ENCODE results near the gene FPGS. TPM values are rescaled to one million over a fixed set of nuclear protein-coding genes. Genes with fewer than 3 reads are reported as not detected.
A peak's percentile ranks its signal among the peaks of the same experiment; 100 is the strongest.

Gene FPGS
- total and polyA plus RNA-seq, 2 of the 4 experiments (the other 2 are of a cell fraction): 43.9 to 75.7 TPM

DNA sequence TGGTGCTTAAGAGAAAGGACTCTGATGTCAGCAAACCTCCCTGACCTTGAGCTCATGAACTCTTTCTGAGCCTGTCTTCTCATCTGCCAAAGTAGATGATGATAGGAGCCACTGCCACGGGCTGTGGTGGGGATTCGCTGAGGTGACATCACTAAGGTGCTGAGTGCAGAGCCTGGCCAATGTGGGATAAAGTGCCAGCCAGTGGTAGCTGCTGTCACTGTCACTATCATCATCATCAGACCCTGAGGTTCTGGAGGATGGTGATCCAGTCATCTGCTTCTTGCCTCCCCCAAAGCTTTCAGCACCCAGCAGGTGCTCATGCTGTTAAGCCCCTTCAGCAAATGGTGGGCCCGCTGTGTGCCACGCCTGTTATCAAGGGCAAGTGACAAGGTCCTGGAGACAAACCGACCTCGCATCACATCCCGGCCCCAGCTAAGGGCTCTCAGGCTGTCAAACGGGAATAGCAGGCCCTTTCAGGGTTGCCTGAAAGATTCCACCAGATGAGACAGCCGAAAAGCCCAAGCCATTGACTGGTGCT is 6.4 kb downstream of the FPGS start:
- in situ Hi-C loops (cut with MboI; ENCODE audit: low sequenced_read_pairs) (no loop called here), intact Hi-C loops (cut with micrococcal nuclease) (no loop called here), dilution Hi-C loops (cut with HindIII; ENCODE audit: low sequenced_read_pairs, unreplicated experiment) (no loop called here)
- BruUV-seq (replicated peaks): no TSS peak
- peaks cover 62% of the 10 kb centered on the region for H3K36me3 ChIP-seq (ENCODE audit: control insufficient read depth, insufficient read depth, low read length)
- no peak overlapping the region for H3K14ac ChIP-seq (replicated peaks; ENCODE audit: low read depth, low read length)
- CTCF ChIA-PET: interaction anchor here (0.6 kb wide), 1 partner anchor 357 kb away, joined by 4 read pairs; no protein-coding TSS in a partner anchor
- H3K56ac ChIP-seq (ENCODE audit: extremely low read depth, insufficient read depth, low read length): no peak overlapping the region
- H4K8ac ChIP-seq (ENCODE audit: low read depth in 2 of 2, low read length in 2 of 2): no peak overlapping the region
- H2AFZ ChIP-seq (replicated peaks; ENCODE audit: low read length, poor library complexity): no peak overlapping the region
- DNase-seq (no peak), ATAC-seq (ENCODE audit: low read depth) (no peak)
- WGBS, 2 experiments (ENCODE audit: extremely low coverage in 2 of 2, insufficient read length in 1 of 2): 73% methylated on average over 5 of the region's 9 CpGs; no CpG with 5 or more reads in 1 of the 2 experiments
- no peak overlapping the region for H3K4ac ChIP-seq (ENCODE audit: low read depth, low read length)
- H4K20me1 ChIP-seq (ENCODE audit: insufficient read depth, low read length): peaks cover 14% of the 10 kb centered on the region
- no peak overlapping the region for H2BK20ac ChIP-seq (ENCODE audit: low read depth, low read length)
- H3K27ac ChIP-seq (ENCODE audit: insufficient read depth, low read length): no peak overlapping the region
- H2BK120ac ChIP-seq (ENCODE audit: low read depth, low read length): no peak overlapping the region
- peaks cover 6% of the 10 kb centered on the region; the same call in 1 of the 2 replicates for H3K9me1 ChIP-seq (ENCODE audit: insufficient read depth, low read length)
- H3K4me2 ChIP-seq (ENCODE audit: low read depth, low read length): no peak overlapping the region
- POLR2A ChIA-PET (ENCODE audit: unreplicated experiment): interaction anchor here (0.5 kb wide), 1 partner anchor 18 kb away, joined by 6 read pairs; no protein-coding TSS in a partner anchor
- H3K9me3 ChIP-seq (ENCODE audit: control insufficient read depth, insufficient read depth, low read length): no peaks in the 10 kb centered on the region
- H3K79me1 ChIP-seq (ENCODE audit: low read depth in 1 of 2, low read length in 2 of 2): peaks cover 33 to 55% of the 10 kb centered on the region in 2 experiments
- H2BK5ac ChIP-seq (ENCODE audit: low read depth, low read length, poor library complexity, severe bottlenecking): no peak overlapping the region
- H3K18ac ChIP-seq (ENCODE audit: low read depth, low read length): no peak overlapping the region
- no peak overlapping the region for H4K5ac ChIP-seq (ENCODE audit: low read depth, low read length)
- H3K4me1 ChIP-seq (ENCODE audit: control insufficient read depth, insufficient read depth, low read length): peaks cover 6% of the 10 kb centered on the region
- H2BK15ac ChIP-seq (ENCODE audit: low read depth, low read length): no peak overlapping the region
- no peak overlapping the region for H3K23ac ChIP-seq (ENCODE audit: low read depth, low read length)
- no peaks in the 10 kb centered on the region for H3K27me3 ChIP-seq (ENCODE audit: control insufficient read depth, insufficient read depth, low read length)
- H3K4me3 ChIP-seq (ENCODE audit: insufficient read depth, low read depth, low read length): no peak overlapping the region
- TF ChIP-seq RFX5 (IDR thresholded peaks at IDR 0.05; ENCODE audit: low read depth, low read length): no peak
- no peak for TF ChIP-seq MAZ (IDR thresholded peaks at IDR 0.05; ENCODE audit: borderline replicate concordance, low read depth, low read length)
- TF ChIP-seq BHLHE40 (IDR thresholded peaks at IDR 0.05; ENCODE audit: low read depth, low read length): no peak
- no peak for TF ChIP-seq CHD1 (IDR thresholded peaks at IDR 0.05; ENCODE audit: low read depth, low read length)
- no peak for TF ChIP-seq NFE2L2 (IDR thresholded peaks at IDR 0.05; ENCODE audit: low read depth, low read length)
- no peak for TF ChIP-seq RAD21 (IDR thresholded peaks at IDR 0.05; ENCODE audit: low read length)
- TF ChIP-seq, protein P1, sequence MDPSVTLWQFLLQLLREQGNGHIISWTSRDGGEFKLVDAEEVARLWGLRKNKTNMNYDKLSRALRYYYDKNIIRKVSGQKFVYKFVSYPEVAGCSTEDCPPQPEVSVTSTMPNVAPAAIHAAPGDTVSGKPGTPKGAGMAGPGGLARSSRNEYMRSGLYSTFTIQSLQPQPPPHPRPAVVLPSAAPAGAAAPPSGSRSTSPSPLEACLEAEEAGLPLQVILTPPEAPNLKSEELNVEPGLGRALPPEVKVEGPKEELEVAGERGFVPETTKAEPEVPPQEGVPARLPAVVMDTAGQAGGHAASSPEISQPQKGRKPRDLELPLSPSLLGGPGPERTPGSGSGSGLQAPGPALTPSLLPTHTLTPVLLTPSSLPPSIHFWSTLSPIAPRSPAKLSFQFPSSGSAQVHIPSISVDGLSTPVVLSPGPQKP (IDR thresholded peaks at IDR 0.05; ENCODE audit: borderline replicate concordance, low read depth, low read length): no peak
- TF ChIP-seq, protein P2, sequence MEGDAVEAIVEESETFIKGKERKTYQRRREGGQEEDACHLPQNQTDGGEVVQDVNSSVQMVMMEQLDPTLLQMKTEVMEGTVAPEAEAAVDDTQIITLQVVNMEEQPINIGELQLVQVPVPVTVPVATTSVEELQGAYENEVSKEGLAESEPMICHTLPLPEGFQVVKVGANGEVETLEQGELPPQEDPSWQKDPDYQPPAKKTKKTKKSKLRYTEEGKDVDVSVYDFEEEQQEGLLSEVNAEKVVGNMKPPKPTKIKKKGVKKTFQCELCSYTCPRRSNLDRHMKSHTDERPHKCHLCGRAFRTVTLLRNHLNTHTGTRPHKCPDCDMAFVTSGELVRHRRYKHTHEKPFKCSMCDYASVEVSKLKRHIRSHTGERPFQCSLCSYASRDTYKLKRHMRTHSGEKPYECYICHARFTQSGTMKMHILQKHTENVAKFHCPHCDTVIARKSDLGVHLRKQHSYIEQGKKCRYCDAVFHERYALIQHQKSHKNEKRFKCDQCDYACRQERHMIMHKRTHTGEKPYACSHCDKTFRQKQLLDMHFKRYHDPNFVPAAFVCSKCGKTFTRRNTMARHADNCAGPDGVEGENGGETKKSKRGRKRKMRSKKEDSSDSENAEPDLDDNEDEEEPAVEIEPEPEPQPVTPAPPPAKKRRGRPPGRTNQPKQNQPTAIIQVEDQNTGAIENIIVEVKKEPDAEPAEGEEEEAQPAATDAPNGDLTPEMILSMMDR (conservative IDR thresholded peaks at IDR 0.05; ENCODE audit: low read depth, low read length): no peak
- TF ChIP-seq, protein P3, sequence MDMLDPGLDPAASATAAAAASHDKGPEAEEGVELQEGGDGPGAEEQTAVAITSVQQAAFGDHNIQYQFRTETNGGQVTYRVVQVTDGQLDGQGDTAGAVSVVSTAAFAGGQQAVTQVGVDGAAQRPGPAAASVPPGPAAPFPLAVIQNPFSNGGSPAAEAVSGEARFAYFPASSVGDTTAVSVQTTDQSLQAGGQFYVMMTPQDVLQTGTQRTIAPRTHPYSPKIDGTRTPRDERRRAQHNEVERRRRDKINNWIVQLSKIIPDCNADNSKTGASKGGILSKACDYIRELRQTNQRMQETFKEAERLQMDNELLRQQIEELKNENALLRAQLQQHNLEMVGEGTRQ (IDR thresholded peaks at IDR 0.05; ENCODE audit: low read depth, low read length): no peak
- TF ChIP-seq MAFK (IDR thresholded peaks at IDR 0.05; ENCODE audit: low read depth, low read length): no peak
- no peak for TF ChIP-seq MXI1 (IDR thresholded peaks at IDR 0.05; ENCODE audit: borderline replicate concordance, low read depth, low read length)
- TF ChIP-seq RCOR1 (IDR thresholded peaks at IDR 0.05; ENCODE audit: insufficient replicate concordance, low read length): no peak
- TF ChIP-seq POLR2A (IDR thresholded peaks at IDR 0.05; ENCODE audit: low read depth, low read length): no peak
- no peak overlapping the region for H3K9ac ChIP-seq (ENCODE audit: low read depth, low read length)
- H4K91ac ChIP-seq (ENCODE audit: insufficient read depth, low read depth, low read length): no peak overlapping the region
- peak overlapping the region; percentile 5 for H2AK9ac ChIP-seq (replicated peaks; ENCODE audit: low read depth, low read length, poor library complexity)
- no peak overlapping the region for H2AK5ac ChIP-seq (ENCODE audit: low read depth, low read length)
